OCI-LY3 (cell line): ENCODE results near the gene ANKRD13A.

Experiments
- CTCF ChIP-seq: fragments of 200-600, 300-600 bp; sonication (generic); IDR thresholded peaks from 2 replicates; pipeline ENCODE4 v1.5.1; 2014; ENCODE audit warnings: antibody characterized with exemption, low read length, low read depth
- EZH2phosphoT487 ChIP-seq: fragments of 200-600 bp; shearing (Covaris generic); IDR thresholded peaks from 2 replicates; pipeline ENCODE4 v1.6.1; 2018; ENCODE audit warnings: antibody characterized with exemption, mixed run types, low read depth

GRCh38 chr12:110080410-110080809, 81.2 kb downstream of the ANKRD13A start:
- TF ChIP-seq CTCF: no peak
- TF ChIP-seq EZH2phosphoT487: no peak
